CD14-positive monocyte (primary cell): ENCODE results near the gene GPR42. TPM values are rescaled to one million over a fixed set of nuclear protein-coding genes. Genes with fewer than 3 reads are reported as not detected.

Source experiments
- DNase-seq, 3 donors: peaks; one replicate each; pipeline ENCODE4 v3.0.0-alpha.2; 2011 to 2022
- H2AFZ ChIP-seq: 2 replicates; pipeline ENCODE4 v1.6.0; 2012; ENCODE audit warnings: mild to moderate bottlenecking, low read depth, low read length, inconsistent platforms; ENCODE audit not compliant: insufficient read depth, poor library complexity, severe bottlenecking
- H3K27ac ChIP-seq, 2 donors: 1 replicate in 1 of 2; 2 replicates in 1 of 2; pipeline ENCODE4 v1.5.1; 2012 to 2013; ENCODE audit warnings: low read length in 2 of 2, control low read depth in 1 of 2, inconsistent platforms in 1 of 2, low read depth in 1 of 2, mild to moderate bottlenecking in 1 of 2
- H3K27me3 ChIP-seq, 2 donors: one replicate each; pipeline versions ENCODE4 v1.6.0 to v1.6.1; 2011 to 2013; ENCODE audit warnings: low read length in 2 of 2; ENCODE audit not compliant: control insufficient read depth in 2 of 2, insufficient read depth in 2 of 2
- H3K36me3 ChIP-seq, 2 donors: replicated peaks in 1 of 2; 1 replicate in 1 of 2; 2 replicates in 1 of 2; pipeline versions ENCODE4 v1.5.1 to v1.6.1; 2012 to 2013; ENCODE audit warnings: low read length in 2 of 2, control low read depth in 1 of 2, inconsistent platforms in 1 of 2, mild to moderate bottlenecking in 1 of 2; ENCODE audit not compliant: insufficient read depth in 2 of 2, control insufficient read depth in 1 of 2
- H3K4me1 ChIP-seq, 2 donors: 1 replicate in 1 of 2; 2 replicates in 1 of 2; pipeline versions ENCODE4 v1.5.1 to v1.6.1; 2012 to 2013; ENCODE audit warnings: low read length in 2 of 2, control low read depth in 1 of 2, inconsistent platforms in 1 of 2, mild to moderate bottlenecking in 1 of 2, moderate library complexity in 1 of 2; ENCODE audit not compliant: insufficient read depth in 2 of 2, control insufficient read depth in 1 of 2
- H3K4me2 ChIP-seq: replicated peaks from 2 replicates; pipeline ENCODE3; 2012; ENCODE audit warnings: low read length, moderate library complexity, mild to moderate bottlenecking; ENCODE audit not compliant: poor library complexity, severe bottlenecking; ENCODE audit errors: extremely low read depth
- H3K4me3 ChIP-seq, 3 experiments: fragments of 200-600 bp in 1 of 3; sonication (generic) in 1 of 3; replicated peaks in 1 of 3; 1 replicate in 2 of 3; 2 replicates in 1 of 3; pipeline ENCODE4 v1.5.1; 2011 to 2013; ENCODE audit warnings: low read length in 3 of 3, mild to moderate bottlenecking in 3 of 3, control low read depth in 2 of 3, low read depth in 2 of 3, inconsistent platforms in 1 of 3, moderate library complexity in 1 of 3
- H3K79me2 ChIP-seq: 2 replicates; pipeline ENCODE4 v1.6.0; 2012; ENCODE audit warnings: mild to moderate bottlenecking, control low read depth, inconsistent platforms, low read length, moderate library complexity; ENCODE audit not compliant: insufficient read depth
- H3K9ac ChIP-seq: 2 replicates; pipeline ENCODE4 v1.6.0; 2017; ENCODE audit warnings: low read length, mild to moderate bottlenecking; ENCODE audit not compliant: insufficient read depth, poor library complexity, severe bottlenecking
- H3K9me3 ChIP-seq, 2 donors: replicated peaks in 1 of 2; 1 replicate in 1 of 2; 2 replicates in 1 of 2; pipeline versions ENCODE4 v1.5.1 to v1.6.1; 2012 to 2013; ENCODE audit warnings: low read length in 2 of 2, control low read depth in 1 of 2; ENCODE audit not compliant: control insufficient read depth in 1 of 2, insufficient read depth in 1 of 2
- H4K20me1 ChIP-seq: 2 replicates; pipeline ENCODE4 v1.6.0; 2012; ENCODE audit warnings: mild to moderate bottlenecking, low read length, control low read depth, moderate library complexity; ENCODE audit not compliant: insufficient read depth
- H3K27ac Mint-ChIP-seq, 7 donors: one replicate each; pipeline ENCODE4 v1.8.0; 2020; ENCODE audit warnings: mild to moderate bottlenecking in 7 of 7, mixed read lengths in 7 of 7, moderate library complexity in 6 of 7, inconsistent platforms in 2 of 7
- H3K27me3 Mint-ChIP-seq, 3 donors: one replicate each; pipeline ENCODE4 v1.8.0; 2021 to 2022; ENCODE audit warnings: low read depth in 3 of 3, mild to moderate bottlenecking in 3 of 3, mixed read lengths in 3 of 3, moderate library complexity in 3 of 3, inconsistent platforms in 1 of 3
- H3K36me3 Mint-ChIP-seq, 2 donors: one replicate each; pipeline ENCODE4 v1.8.0; 2020; ENCODE audit warnings: mixed read lengths in 2 of 2, inconsistent platforms in 1 of 2, mild to moderate bottlenecking in 1 of 2
- H3K4me1 Mint-ChIP-seq: one replicate; pipeline ENCODE4 v1.8.0; 2020; ENCODE audit warnings: mild to moderate bottlenecking, mixed read lengths
- H3K4me3 Mint-ChIP-seq, 2 donors: one replicate each; pipeline ENCODE4 v1.8.0; 2020; ENCODE audit warnings: mild to moderate bottlenecking in 2 of 2, mixed read lengths in 2 of 2, moderate library complexity in 1 of 2
- H3K9me3 Mint-ChIP-seq, 7 donors: one replicate each; pipeline ENCODE4 v1.8.0; 2020 to 2022; ENCODE audit warnings: mixed read lengths in 7 of 7, mild to moderate bottlenecking in 6 of 7, moderate library complexity in 6 of 7, inconsistent platforms in 2 of 7
- CTCF ChIP-seq: fragments of 200-600 bp; IDR thresholded peaks from one replicate; pipeline ENCODE4 v1.8.0; 2022; ENCODE audit warnings: antibody characterized with exemption, mild to moderate bottlenecking
- WGBS: methylation state at CpG from one replicate; pipeline ENCODE4 v1.1.5; 2013; ENCODE audit warnings: missing lambda C conversion rate; ENCODE audit not compliant: insufficient coverage; 5-methylcytosine and 5-hydroxymethylcytosine counted together
- intact Hi-C, 2 donors: fragments of 100-400 bp; cut with micrococcal nuclease; formaldehyde crosslinking; loops; one replicate each; pipeline versions ENCODE4 v1.15.0 to v1.15.1; 2023
- polyA plus RNA-seq, 3 donors: library from polyadenylated mRNA; depleted of rRNA in 1 of 3; unstranded in 2 of 3; stranded (reverse) in 1 of 3; fragments of 300-500 nt in 2 of 3; fragments of >200 nt in 1 of 3; fragmentation: Illumina TruSeq in 2 of 3; gene quantifications; 1 replicate in 2 of 3; 2 replicates in 1 of 3; pipeline ENCODE4 v1.2.3, GENCODE V29; 2012 to 2021

GPR42 gene
- polyA plus RNA-seq, 3 donors, result 0.17 to 2.9 TPM; not detected in 1

GRCh38 chr19:35344511-35345031 is 26.3 kb upstream of the GPR42 start:
- DNase-seq, result no peak
- H3K9me3 ChIP-seq, result no peaks in the 10 kb centered on the region
- WGBS, result 90% methylated on average over 13 of the region's 17 CpGs

GRCh38 chr19:35345671-35346111 is 25.2 kb upstream of the GPR42 start:
- H4K20me1 ChIP-seq, result no peaks in the 10 kb centered on the region
- intact Hi-C loops, result loop anchor here (2.0 to 10.0 kb wide), 2 partner anchors 17 to 151 kb away; partner anchors contain the start of gene CD22 (in 1 of the 2)
- peaks cover 0 to 5% (median 0%) of the 10 kb centered on the region in 7 donors for H3K9me3 Mint-ChIP-seq
- TF ChIP-seq CTCF, result no peak
- peak overlapping the region in 1 of 2 donors; percentile 82 for H3K4me3 Mint-ChIP-seq
- no peaks in the 10 kb centered on the region for H3K27me3 ChIP-seq
- H3K9me3 ChIP-seq, result no peaks in the 10 kb centered on the region
- no peak overlapping the region for H2AFZ ChIP-seq
- DNase-seq, result no peak
- H3K27ac Mint-ChIP-seq, result peak overlapping the region in 6 of 7 donors; percentile 6 to 98 (median 78)
- H3K36me3 ChIP-seq, result no peaks in the 10 kb centered on the region
- H3K9ac ChIP-seq, result no peak overlapping the region
- H3K4me3 ChIP-seq, result no peak overlapping the region
- H3K4me1 Mint-ChIP-seq, result peaks cover 46% of the 10 kb centered on the region
- WGBS, result 90% methylated on average over 6 of the region's 11 CpGs
- no peak overlapping the region for H3K27ac ChIP-seq
- H3K79me2 ChIP-seq, result no peaks in the 10 kb centered on the region
- H3K27me3 Mint-ChIP-seq, result peaks cover 3 to 23% (median 8%) of the 10 kb centered on the region in 3 donors
- H3K4me1 ChIP-seq, result peaks cover 36 to 49% of the 10 kb centered on the region in 2 donors
- no peak overlapping the region for H3K4me2 ChIP-seq
- H3K36me3 Mint-ChIP-seq, result peaks cover 4 to 8% of the 10 kb centered on the region in 2 donors

More at GRCh38 chr19:35344511-35345031, 26.3 kb upstream of the GPR42 start:
- H3K79me2 ChIP-seq, result no peaks in the 10 kb centered on the region
- Mint-ChIP-seq H3K9me3 (peaks cover 0 to 5% (median 0%) of the 10 kb centered on the region in 7 donors), H3K4me3 (no peak overlapping the region), H3K27ac (no peak overlapping the region), H3K27me3 (peaks cover 8 to 27% (median 8%) of the 10 kb centered on the region in 3 donors), H3K4me1 (peaks cover 43% of the 10 kb centered on the region), H3K36me3 (peaks cover 4 to 8% of the 10 kb centered on the region in 2 donors)
- H4K20me1 ChIP-seq, result no peaks in the 10 kb centered on the region
- no peak overlapping the region for H3K4me3 ChIP-seq
- no peak overlapping the region for H3K27ac ChIP-seq
- no peaks in the 10 kb centered on the region for H3K27me3 ChIP-seq
- TF ChIP-seq CTCF, result no peak
- peaks cover 36 to 49% of the 10 kb centered on the region in 2 donors for H3K4me1 ChIP-seq
- no peak overlapping the region for H2AFZ ChIP-seq
- intact Hi-C loops, result loop anchor here in 1 of 2 donors (5.0 to 10.0 kb wide), 2 partner anchors 62 to 150 kb away; partner anchors contain the start of gene HAMP
- H3K9ac ChIP-seq, result no peak overlapping the region
- H3K36me3 ChIP-seq, result no peaks in the 10 kb centered on the region
- no peak overlapping the region for H3K4me2 ChIP-seq
